Hepatocyte (in vitro differentiated cells): ENCODE data around the gene MAD1L1. TPM values are rescaled to one million over a fixed set of nuclear protein-coding genes. Genes with fewer than 3 reads are reported as not detected.

ENCODE experiments used
- DNase-seq: peaks from one replicate; pipeline ENCODE4 v3.0.0-alpha.2; 2016; ENCODE audit warnings: low spot score
- H2AFZ ChIP-seq: fragments of 200-600 bp; sonication (generic); 2 replicates; pipeline ENCODE4 v1.6.0; 2016; ENCODE audit warnings: antibody characterized with exemption, mild to moderate bottlenecking
- H3K27ac ChIP-seq: fragments of 200-600 bp; sonication (generic); 2 replicates; pipeline ENCODE4 v1.5.1; 2016; ENCODE audit warnings: mild to moderate bottlenecking
- H3K27me3 ChIP-seq: fragments of 200-600 bp; sonication (generic); 2 replicates; pipeline ENCODE4 v1.6.1; 2016
- H3K36me3 ChIP-seq: fragments of 200-600 bp; sonication (generic); replicated peaks from 2 replicates; pipeline ENCODE4 v1.5.1; 2016; ENCODE audit warnings: low read depth; ENCODE audit not compliant: insufficient read depth
- H3K4me1 ChIP-seq: fragments of 200-600 bp; sonication (generic); 2 replicates; pipeline ENCODE4 v1.5.1; 2016; ENCODE audit warnings: mild to moderate bottlenecking, moderate library complexity; ENCODE audit not compliant: insufficient read depth
- H3K4me2 ChIP-seq: fragments of 200-600 bp; sonication (generic); 2 replicates; pipeline ENCODE4 v1.6.0; 2016
- H3K4me3 ChIP-seq: fragments of 200-600 bp; sonication (generic); 2 replicates; pipeline ENCODE4 v1.5.1; 2016; ENCODE audit warnings: mild to moderate bottlenecking
- H3K79me2 ChIP-seq: fragments of 200-600 bp; sonication (generic); 2 replicates; pipeline ENCODE4 v1.6.0; 2017; ENCODE audit warnings: mild to moderate bottlenecking
- H3K9me2 ChIP-seq: fragments of 200-600 bp; sonication (generic); replicated peaks from 2 replicates; pipeline ENCODE4 v1.6.0; 2017; ENCODE audit warnings: mild to moderate bottlenecking; ENCODE audit not compliant: insufficient read depth
- H3K9me3 ChIP-seq: fragments of 200-600 bp; sonication (generic); 2 replicates; pipeline ENCODE4 v1.5.1; 2016; ENCODE audit warnings: low read depth, mild to moderate bottlenecking
- H4K20me1 ChIP-seq: fragments of 200-600 bp; sonication (generic); 2 replicates; pipeline ENCODE4 v1.6.0; 2016; ENCODE audit warnings: mild to moderate bottlenecking; ENCODE audit not compliant: insufficient read depth, poor library complexity, severe bottlenecking
- EZH2 ChIP-seq: fragments of 200-600 bp; sonication (generic); IDR thresholded peaks from 2 replicates; pipeline ENCODE4 v1.6.1; 2016; ENCODE audit warnings: antibody characterized with exemption, mild to moderate bottlenecking, borderline replicate concordance
- EZH2phosphoT487 ChIP-seq: fragments of 200-600 bp; sonication (generic); IDR thresholded peaks from one replicate; pipeline ENCODE4 v1.6.1; 2018; ENCODE audit warnings: antibody characterized with exemption, mild to moderate bottlenecking, low read depth, moderate library complexity; ENCODE audit not compliant: unreplicated experiment, severe bottlenecking
- WGBS: methylation state at CpG from one replicate; pipeline ENCODE4 v1.1.6; 2016; ENCODE audit warnings: low lambda C conversion rate; ENCODE audit errors: missing lambda C conversion rate; 5-methylcytosine and 5-hydroxymethylcytosine counted together
- polyA plus RNA-seq: library from polyadenylated mRNA; unstranded; fragments of >200 nt; fragmentation: Nextera tagmentation; extraction: Ambion mirVana; gene quantifications from 2 replicates; pipeline ENCODE4 v1.2.1, GENCODE V29; 2016
- total RNA-seq: library from RNA; depleted of rRNA; stranded (reverse); fragments of >200 nt; gene quantifications from 2 replicates; pipeline ENCODE4 v1.2.3, GENCODE V29; 2014
- TF ChIP-seq, protein P1 (sequence below): fragments of 200-600 bp; sonication (generic); IDR thresholded peaks from 2 replicates; pipeline ENCODE4 v1.5.1; 2016; ENCODE audit warnings: antibody characterized with exemption, mild to moderate bottlenecking; ENCODE audit not compliant: poor library complexity

The MAD1L1 gene
- total and polyA plus RNA-seq, 2 experiments from 2014 or later, result 30.7 to 31.0 TPM

- Histone ChIP-seq H3K4me3 (no peak overlapping the region), H3K79me2 (no peaks in the 10 kb centered on the region), H3K4me2 (no peak overlapping the region), H3K4me1 (no peaks in the 10 kb centered on the region), H3K9me2 (no peaks in the 10 kb centered on the region), H2AFZ (no peak overlapping the region), H3K36me3 (no peaks in the 10 kb centered on the region), H3K9me3 (no peaks in the 10 kb centered on the region), H3K27me3 (no peaks in the 10 kb centered on the region), H4K20me1 (no peaks in the 10 kb centered on the region), H3K27ac (no peak overlapping the region)
- 87% methylated on average over 19 of the region's 26 CpGs for WGBS
- no peak for DNase-seq
- TF ChIP-seq, protein P1, sequence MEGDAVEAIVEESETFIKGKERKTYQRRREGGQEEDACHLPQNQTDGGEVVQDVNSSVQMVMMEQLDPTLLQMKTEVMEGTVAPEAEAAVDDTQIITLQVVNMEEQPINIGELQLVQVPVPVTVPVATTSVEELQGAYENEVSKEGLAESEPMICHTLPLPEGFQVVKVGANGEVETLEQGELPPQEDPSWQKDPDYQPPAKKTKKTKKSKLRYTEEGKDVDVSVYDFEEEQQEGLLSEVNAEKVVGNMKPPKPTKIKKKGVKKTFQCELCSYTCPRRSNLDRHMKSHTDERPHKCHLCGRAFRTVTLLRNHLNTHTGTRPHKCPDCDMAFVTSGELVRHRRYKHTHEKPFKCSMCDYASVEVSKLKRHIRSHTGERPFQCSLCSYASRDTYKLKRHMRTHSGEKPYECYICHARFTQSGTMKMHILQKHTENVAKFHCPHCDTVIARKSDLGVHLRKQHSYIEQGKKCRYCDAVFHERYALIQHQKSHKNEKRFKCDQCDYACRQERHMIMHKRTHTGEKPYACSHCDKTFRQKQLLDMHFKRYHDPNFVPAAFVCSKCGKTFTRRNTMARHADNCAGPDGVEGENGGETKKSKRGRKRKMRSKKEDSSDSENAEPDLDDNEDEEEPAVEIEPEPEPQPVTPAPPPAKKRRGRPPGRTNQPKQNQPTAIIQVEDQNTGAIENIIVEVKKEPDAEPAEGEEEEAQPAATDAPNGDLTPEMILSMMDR, result no peak
- no peak for TF ChIP-seq EZH2
- TF ChIP-seq EZH2phosphoT487, result no peak
These were observed 282.1 kb downstream of the MAD1L1 start for GRCh38 chr7:1950452-1951158.

- H3K9me3 ChIP-seq, result no peaks in the 10 kb centered on the region
- H3K4me3 ChIP-seq, result no peak overlapping the region
- TF ChIP-seq EZH2 (no peak), EZH2phosphoT487 (no peak)
- TF ChIP-seq, protein P1, result no peak
- H3K36me3 ChIP-seq, result no peaks in the 10 kb centered on the region
- H3K27me3 ChIP-seq, result no peaks in the 10 kb centered on the region
- H3K4me1 ChIP-seq, result no peaks in the 10 kb centered on the region
- no peak overlapping the region for H2AFZ ChIP-seq
- H3K9me2 ChIP-seq, result no peaks in the 10 kb centered on the region
- H3K27ac ChIP-seq, result no peak overlapping the region
- no peaks in the 10 kb centered on the region for H4K20me1 ChIP-seq
- no peak for DNase-seq
- H3K4me2 ChIP-seq, result no peak overlapping the region
- H3K79me2 ChIP-seq, result no peaks in the 10 kb centered on the region
- 97% methylated on average over 18 of the region's 18 CpGs for WGBS
These were observed 282.7 kb downstream of the MAD1L1 start for GRCh38 chr7:1950066-1950451.

DNA sequence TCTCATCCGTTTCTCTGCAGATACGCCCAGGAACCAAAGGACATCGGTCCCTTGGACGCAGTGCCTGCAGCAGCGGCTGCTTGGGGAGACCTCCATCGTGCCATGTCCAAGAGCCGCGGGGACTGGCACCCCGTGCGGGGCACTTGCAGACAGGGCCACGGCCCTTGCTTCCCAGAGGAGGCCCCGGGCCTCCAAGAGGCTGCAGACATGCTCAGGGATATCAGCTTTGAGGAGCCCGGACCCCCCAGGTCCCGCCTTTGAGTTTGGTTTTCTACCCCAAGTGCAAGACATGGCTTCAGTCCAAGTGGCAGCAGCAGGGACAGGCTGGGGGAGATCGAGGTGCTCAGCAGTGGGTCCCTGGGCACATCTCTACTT, 283.1 kb downstream of the MAD1L1 start:
- no peaks in the 10 kb centered on the region for H3K9me2 ChIP-seq
- H3K9me3 ChIP-seq, result no peaks in the 10 kb centered on the region
- H3K4me2 ChIP-seq, result no peak overlapping the region
- DNase-seq, result no peak
- no peak overlapping the region for H3K27ac ChIP-seq
- no peaks in the 10 kb centered on the region for H4K20me1 ChIP-seq
- H3K36me3 ChIP-seq, result no peaks in the 10 kb centered on the region
- no peak overlapping the region for H3K4me3 ChIP-seq
- H3K79me2 ChIP-seq, result no peaks in the 10 kb centered on the region
- no peak overlapping the region for H2AFZ ChIP-seq
- no peaks in the 10 kb centered on the region for H3K27me3 ChIP-seq
- no peaks in the 10 kb centered on the region for H3K4me1 ChIP-seq
- TF ChIP-seq EZH2phosphoT487 (no peak), EZH2 (no peak)
- TF ChIP-seq, protein P1, result no peak
- 89% methylated on average over 15 of the region's 15 CpGs for WGBS
